NCI-H2107 treated with DMSO at 0.1 percent for 48 hours (cell line): Measurements from ENCODE around the gene MTMR11.
"Not testable (repeated sequence)": the region's sequence is repeated elsewhere in the genome, so short reads cannot be mapped to it uniquely, and the experiment has no call there.

Experiments used
- DNase-seq: peaks from one replicate; lab custom pipeline; 2025; ENCODE audit not compliant: unreplicated experiment; lab: John Stamatoyannopoulos, UW

Gene MTMR11

GRCh38 chr1:149936170-149936991, at the start of gene MTMR11:
MTMR11 (minus strand) TSS chr1:149936879; CDS start chr1:149936647, 232 bp downstream.
- no peak for DNase-seq

GRCh38 chr1:149979972-149980540, 43.4 kb upstream of the MTMR11 start:
- no peak for DNase-seq

GRCh38 chr1:149979245-149979971, 42.7 kb upstream of the MTMR11 start:
- DNase-seq = no peak

- DNase-seq = no peak
Measured at GRCh38 chr1:149978547-149979023, 41.9 kb upstream of the MTMR11 start.

GRCh38 chr1:149977345-149977744, 40.7 kb upstream of the MTMR11 start:
- DNase-seq = peak; percentile 96

- DNase-seq = no peak
Measured at GRCh38 chr1:149972547-149972946, 35.9 kb upstream of the MTMR11 start.

- no peak for DNase-seq
Measured at GRCh38 chr1:149967646-149968045, 31.0 kb upstream of the MTMR11 start.

GRCh38 chr1:149967041-149967440, 30.4 kb upstream of the MTMR11 start:
- DNase-seq = no peak

GRCh38 chr1:149966405-149966804, 29.7 kb upstream of the MTMR11 start:
- DNase-seq = no peak

GRCh38 chr1:149965440-149965839, 28.8 kb upstream of the MTMR11 start:
- DNase-seq = no peak

GRCh38 chr1:149963358-149963757, 26.7 kb upstream of the MTMR11 start:
- no peak for DNase-seq

GRCh38 chr1:149962736-149963135, 26.1 kb upstream of the MTMR11 start:
- no peak for DNase-seq

GRCh38 chr1:149962039-149962647, 25.5 kb upstream of the MTMR11 start:
- peak; percentile 79 for DNase-seq

- DNase-seq = not testable (repeated sequence)
Measured at GRCh38 chr1:149957548-149957947, 20.9 kb upstream of the MTMR11 start.

- no peak for DNase-seq
Measured at GRCh38 chr1:149949911-149950310, 13.2 kb upstream of the MTMR11 start.

- no peak for DNase-seq
Measured at GRCh38 chr1:149945206-149945605, 8.5 kb upstream of the MTMR11 start.

- no peak for DNase-seq
Measured at GRCh38 chr1:149942885-149943284, 6.2 kb upstream of the MTMR11 start.

- no peak for DNase-seq
Measured at GRCh38 chr1:149942207-149942606, 5.5 kb upstream of the MTMR11 start.

GRCh38 chr1:149940427-149940826, 3.7 kb upstream of the MTMR11 start:
- no peak for DNase-seq

- DNase-seq = not testable (repeated sequence)
Measured at GRCh38 chr1:149938668-149939003, 2.0 kb upstream of the MTMR11 start.

- DNase-seq = no peak
Measured at GRCh38 chr1:149937759-149938158, 1.1 kb upstream of the MTMR11 start.
